Activated CD4-positive, CD25-positive, alpha-beta regulatory T cell (primary cell): ENCODE results near the gene CD79B.
"Not testable (repeated sequence)": the region's sequence is repeated elsewhere in the genome, so short reads cannot be mapped to it uniquely, and the experiment has no call there.

ENCODE experiments used
- DNase-seq, 4 experiments: peaks; one replicate each; lab custom pipeline; 2025; lab: John Stamatoyannopoulos, UW

CD79B gene

DNA sequence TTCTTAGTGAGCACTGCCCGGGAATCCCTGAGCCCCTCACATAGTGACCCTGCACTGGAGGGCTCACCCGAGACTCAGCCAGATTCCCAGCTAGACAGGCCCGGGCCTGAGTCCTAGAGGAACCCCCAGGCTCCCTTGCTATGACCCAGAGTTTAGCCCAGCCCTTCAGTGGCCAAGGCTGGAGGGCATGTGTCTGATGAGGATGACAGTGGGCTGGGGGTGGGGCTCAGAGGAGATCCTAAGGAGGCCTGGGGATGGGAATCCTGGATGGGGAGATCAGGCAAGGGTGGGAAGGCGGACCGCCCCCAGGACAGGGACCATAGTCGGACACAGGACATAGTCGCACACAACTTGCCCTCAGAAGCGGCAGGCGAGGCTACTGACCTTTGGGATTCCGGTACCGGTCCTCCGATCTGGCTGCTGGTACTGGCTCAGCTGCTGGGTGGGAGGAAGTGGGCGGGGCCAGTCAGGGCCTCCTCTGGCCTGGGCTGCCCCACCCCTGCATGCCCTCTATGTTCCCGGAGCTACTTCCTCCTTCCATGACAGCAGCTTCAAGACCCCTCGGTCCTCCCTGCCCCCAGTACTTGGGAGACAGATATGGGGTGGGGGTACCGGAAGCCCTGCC is 1.1 kb downstream of the CD79B start:
- peak; percentile 13 to 51 (median 40) for DNase-seq

DNA sequence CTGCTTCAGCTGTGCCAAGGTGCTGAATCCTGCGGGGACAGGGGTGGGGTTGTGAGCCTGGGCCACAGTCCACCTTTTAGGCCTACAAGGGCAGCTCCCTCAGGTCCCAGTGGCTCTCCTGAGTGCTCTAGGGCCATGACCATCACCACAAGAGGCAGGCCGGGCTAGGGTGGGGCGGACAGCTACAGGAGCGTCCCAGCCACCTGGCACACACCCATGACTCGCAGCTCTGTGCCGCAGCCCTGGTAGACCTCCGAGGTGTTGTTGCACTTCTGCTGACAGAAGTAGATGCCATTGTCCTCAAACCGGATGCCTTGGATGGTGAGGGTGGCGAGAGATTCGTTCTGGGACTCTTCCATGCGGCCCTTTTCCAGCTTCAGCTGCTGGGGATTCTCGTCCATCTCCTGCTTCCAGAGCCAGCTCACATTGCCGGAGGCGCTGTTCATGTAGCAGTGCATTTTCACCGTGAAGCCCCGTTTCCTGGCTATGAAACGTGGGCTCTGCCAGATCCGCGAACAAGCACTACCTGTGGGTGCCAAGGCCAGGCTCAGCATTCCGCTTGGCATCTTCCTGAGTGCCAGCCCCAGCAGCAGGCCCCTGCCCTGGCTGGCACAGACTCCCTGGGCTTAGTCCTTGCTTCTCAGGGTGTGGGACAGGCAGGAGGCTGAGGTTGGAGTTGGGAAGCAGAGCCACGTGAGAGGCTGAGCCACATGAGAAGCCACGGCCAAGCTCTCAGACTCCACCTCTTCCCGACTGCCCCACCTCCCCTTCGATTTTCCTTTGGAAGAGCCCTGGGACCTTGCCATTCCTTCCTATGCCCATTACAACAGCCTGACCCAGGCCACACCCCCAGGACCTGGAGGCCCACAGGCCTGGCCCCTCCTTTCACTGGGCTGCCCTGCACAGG is 2.0 kb downstream of the CD79B start:
- no peak for DNase-seq

DNA sequence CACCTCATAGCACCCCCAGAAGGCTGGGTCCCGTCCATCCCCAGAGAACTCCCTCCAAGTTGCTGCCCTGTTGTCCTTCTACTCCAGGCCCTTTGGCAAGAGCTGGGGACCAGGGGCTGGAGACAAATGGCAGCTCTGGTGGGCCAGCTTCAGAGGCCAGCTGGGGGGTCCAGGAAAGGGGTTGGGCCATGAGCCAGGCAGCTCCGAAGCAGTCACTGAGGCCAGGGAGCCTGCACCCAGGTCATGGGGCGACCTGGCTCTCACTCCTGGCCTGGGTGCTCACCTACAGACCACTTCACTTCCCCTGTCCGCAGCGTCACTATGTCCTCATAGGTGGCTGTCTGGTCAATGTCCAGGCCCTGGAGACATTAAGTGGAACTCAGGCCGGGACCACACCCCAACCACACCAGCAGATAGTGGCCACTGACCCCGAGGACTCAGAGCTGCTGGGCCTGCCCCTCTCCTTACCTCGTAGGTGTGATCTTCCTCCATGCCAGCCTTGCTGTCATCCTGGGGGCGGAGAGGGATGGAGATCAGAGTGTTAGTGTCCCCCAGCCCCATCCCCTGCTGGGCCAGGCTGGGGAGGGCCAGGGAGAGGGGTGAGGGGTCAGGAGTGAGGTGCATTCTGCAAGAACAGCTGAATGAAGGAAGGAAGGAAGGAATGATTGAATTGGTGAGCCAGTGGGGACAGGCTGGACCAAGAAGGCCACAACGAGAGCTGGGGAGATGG is 3.0 kb downstream of the CD79B start:
- DNase-seq = no peak

GRCh38 chr17:63928172-63928666 is 3.9 kb downstream of the CD79B start:
- DNase-seq = no peak

GRCh38 chr17:63927464-63928171 is 4.5 kb downstream of the CD79B start:
- no peak for DNase-seq

- DNase-seq = no peak
Observed at GRCh38 chr17:63926164-63926563, 6.0 kb downstream of the CD79B start.

DNA sequence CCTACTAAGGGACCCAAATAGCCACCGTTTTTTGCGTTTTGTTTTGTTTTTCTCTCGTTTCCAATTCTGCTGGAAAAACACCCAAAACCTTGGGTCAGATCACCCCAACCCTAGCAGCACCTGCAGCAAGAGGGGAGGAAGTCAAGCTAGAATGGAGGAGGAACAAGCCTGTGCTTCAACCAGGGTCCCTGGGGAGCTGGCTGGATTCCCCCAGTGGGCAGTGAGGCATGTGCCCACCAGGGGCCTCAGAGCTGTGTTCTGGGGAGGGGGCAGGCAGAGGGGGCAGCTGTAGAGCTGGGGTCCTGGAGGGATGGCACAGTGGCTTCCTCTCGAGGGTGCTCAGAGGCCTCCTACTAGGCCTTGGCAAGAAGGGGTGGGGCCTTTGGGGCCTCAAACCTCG is 6.5 kb downstream of the CD79B start:
- no peak for DNase-seq

DNA sequence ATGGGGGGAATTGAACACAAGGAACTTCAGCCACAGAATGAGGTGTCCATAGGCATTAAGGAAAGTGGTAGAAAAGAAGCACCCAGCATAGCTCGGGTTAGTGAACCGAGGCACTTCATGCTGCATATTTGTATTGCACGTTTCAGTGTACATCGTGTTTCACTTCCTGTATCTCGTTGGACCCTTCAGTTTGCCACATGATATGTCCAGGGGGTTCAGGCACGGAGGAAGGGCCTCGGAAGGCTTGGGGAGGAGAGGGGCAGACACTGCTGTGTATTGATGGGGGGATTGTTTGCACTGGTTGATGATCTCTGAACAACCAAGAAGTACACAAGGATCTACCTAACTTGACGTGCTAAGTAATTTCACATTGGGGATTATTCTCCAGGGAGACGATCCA is 9.7 kb downstream of the CD79B start:
- not testable (repeated sequence) for DNase-seq

DNA sequence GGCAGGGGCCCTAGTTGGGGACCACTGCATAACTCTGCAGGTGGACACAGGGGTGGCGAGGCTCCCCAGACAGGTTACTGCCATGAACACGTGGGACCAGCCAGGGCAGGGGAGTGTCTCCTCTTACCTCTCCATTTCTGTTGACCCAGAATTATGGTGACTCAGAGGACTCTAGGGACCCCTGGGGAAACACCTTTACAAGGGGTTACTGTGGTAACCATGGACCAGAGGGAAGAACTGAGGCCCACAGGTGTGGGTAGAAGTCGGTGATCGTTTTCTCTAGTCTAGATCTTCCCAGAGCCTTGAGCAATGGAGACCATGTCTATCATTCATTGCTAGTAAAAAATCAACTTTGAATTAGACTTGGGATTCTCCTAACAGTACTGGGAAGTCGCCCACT is 11.4 kb downstream of the CD79B start:
- DNase-seq = not testable (repeated sequence)

- not testable (repeated sequence) for DNase-seq
Observed at GRCh38 chr17:63920050-63920449, 12.1 kb downstream of the CD79B start.

DNA sequence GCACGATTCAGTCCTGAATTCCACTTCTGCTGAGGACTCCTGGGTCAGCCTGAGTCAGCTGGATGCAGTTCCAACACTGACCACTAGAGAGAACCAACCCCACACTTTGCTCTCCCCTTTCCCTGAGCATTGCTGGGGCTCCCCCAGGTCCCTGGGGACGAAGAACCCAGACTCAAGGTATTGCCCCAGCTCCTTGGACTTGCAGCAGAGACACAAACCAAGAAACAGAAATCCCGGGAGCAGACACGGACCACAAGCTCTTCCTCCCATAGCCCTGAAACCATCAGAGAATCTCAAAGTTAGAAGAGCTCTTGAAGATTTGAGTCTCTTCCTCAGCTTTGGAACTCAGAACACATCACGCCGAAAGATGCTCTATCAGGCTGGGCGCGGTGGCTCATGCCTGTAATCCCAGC is 12.8 kb downstream of the CD79B start:
- DNase-seq = peak; percentile 37 to 52 (median 41)

GRCh38 chr17:63918789-63919305 is 13.3 kb downstream of the CD79B start, which contains the start of gene GH1:
GH1 (minus strand) TSS chr17:63918839; CDS start chr17:63918776, 63 bp downstream.
- not testable (repeated sequence) for DNase-seq

DNA sequence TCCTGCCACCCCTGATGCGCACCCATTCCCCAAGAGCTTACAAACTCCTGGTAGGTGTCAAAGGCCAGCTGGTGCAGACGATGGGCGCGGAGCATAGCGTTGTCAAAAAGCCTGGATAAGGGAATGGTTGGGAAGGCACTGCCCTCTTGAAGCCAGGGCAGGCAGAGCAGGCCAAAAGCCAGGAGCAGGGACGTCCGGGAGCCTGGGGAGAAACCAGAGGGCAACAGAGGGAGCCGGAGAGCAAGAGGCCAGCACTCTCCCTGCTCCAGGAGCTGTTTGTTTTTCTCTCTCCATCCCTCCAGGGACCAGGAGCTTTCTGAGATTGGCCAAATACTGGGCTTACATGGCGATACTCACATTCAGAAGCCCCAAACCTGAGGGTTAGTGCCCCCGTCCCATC is 13.8 kb downstream of the CD79B start:
- no peak for DNase-seq

DNA sequence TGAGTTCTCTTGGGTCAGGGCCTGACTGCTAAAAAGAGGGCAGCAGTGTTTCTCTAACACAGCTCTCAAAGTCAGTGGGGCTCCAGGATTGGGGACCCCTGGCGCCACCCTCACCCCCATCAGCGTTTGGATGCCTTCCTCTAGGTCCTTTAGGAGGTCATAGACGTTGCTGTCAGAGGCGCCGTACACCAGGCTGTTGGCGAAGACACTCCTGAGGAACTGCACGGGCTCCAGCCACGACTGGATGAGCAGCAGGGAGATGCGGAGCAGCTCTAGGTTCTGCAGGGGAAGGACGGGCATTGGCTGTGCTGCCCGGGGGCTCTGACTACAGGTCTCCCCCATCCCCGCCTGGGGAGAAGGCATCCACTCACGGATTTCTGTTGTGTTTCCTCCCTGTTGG is 14.5 kb downstream of the CD79B start:
- no peak for DNase-seq

DNA sequence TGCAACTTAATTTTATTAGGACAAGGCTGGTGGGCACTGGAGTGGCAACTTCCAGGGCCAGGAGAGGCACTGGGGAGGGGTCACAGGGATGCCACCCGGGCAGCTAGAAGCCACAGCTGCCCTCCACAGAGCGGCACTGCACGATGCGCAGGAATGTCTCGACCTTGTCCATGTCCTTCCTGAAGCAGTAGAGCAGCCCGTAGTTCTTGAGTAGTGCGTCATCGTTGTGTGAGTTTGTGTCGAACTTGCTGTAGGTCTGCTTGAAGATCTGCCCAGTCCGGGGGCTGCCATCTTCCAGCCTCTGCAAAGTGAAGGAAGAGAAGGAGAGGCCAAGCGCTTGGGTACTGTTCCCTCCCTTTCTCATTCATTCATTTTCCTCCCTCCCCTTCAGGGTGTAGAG is 14.9 kb downstream of the CD79B start:
- not testable (repeated sequence) for DNase-seq

DNA sequence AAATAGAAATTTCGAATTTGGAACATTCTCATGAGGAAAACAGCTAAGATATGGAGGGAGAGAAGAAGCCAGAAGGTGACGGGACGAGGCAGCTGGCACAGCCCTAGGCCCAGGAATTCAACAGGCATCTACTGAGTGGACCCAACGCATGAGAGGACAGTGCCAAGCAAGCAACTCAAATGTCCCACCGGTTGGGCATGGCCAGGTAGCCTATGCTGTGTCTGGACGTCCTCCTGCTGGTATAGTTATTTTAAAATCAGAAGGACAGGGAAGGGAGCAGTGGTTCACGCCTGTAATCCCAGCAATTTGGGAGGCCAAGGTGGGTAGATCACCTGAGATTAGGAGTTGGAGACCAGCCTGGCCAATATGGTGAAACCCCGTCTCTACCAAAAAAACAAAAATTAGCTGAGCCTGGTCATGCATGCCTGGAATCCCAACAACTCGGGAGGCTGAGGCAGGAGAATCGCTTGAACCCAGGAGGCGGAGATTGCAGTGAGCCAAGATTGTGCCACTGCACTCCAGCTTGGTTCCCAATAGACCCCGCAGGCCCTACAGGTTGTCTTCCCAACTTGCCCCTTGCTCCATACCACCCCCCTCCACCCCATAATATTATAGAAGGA is 15.5 kb downstream of the CD79B start:
- no peak for DNase-seq

- not testable (repeated sequence) for DNase-seq
Observed at GRCh38 chr17:63915753-63916152, 16.4 kb downstream of the CD79B start.

- DNase-seq = no peak
Observed at GRCh38 chr17:63914471-63914870, 17.7 kb downstream of the CD79B start.

DNA sequence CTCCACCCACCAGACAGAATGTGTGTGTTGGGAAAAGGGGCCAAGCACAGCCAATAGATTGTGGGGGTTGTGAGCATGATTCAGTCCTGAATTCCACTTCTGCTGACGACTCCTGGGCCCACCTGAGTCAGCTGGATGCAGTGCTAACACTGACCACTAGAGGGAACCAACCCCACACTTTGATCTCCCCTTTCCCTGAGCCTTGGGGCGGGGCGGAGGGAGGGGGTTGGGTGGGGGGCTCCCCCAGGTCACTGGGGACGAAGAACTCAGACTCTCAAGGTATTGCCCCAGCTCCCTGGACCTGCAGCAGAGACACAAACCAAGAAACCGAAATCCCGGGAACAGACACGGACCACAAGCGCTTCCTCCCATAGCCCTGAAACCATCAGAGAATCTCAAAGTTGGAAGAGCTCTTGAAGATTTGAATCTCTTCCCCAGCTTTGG is 20.5 kb downstream of the CD79B start:
- DNase-seq = peak; percentile 15 to 61 (median 31)

- no peak for DNase-seq
Observed at GRCh38 chr17:63911041-63911635, 21.0 kb downstream of the CD79B start, which contains the start of gene CSHL1. CSHL1 (minus strand) TSS chr17:63911258; CDS start chr17:63911196, 62 bp downstream.
